Aortic smooth muscle cell (primary cell): Measurements from ENCODE around the gene ZNF689. TPM values are rescaled to one million over a fixed set of nuclear protein-coding genes. Genes with fewer than 3 reads are reported as not detected.

Experiments used
- total RNA-seq: library from RNA; depleted of rRNA; stranded (reverse); fragments of >200 nt; gene quantifications from 2 replicates; pipeline ENCODE4 v1.2.3, GENCODE V29; 2014

The ZNF689 gene
- total RNA-seq: 4.0 and 4.2 TPM in 2 replicates

GRCh38 chr16:30609926-30610839 is at the start of gene ZNF689:
ZNF689 (minus strand) TSS chr16:30610389; CDS start chr16:30610041, 348 bp downstream.

DNA sequence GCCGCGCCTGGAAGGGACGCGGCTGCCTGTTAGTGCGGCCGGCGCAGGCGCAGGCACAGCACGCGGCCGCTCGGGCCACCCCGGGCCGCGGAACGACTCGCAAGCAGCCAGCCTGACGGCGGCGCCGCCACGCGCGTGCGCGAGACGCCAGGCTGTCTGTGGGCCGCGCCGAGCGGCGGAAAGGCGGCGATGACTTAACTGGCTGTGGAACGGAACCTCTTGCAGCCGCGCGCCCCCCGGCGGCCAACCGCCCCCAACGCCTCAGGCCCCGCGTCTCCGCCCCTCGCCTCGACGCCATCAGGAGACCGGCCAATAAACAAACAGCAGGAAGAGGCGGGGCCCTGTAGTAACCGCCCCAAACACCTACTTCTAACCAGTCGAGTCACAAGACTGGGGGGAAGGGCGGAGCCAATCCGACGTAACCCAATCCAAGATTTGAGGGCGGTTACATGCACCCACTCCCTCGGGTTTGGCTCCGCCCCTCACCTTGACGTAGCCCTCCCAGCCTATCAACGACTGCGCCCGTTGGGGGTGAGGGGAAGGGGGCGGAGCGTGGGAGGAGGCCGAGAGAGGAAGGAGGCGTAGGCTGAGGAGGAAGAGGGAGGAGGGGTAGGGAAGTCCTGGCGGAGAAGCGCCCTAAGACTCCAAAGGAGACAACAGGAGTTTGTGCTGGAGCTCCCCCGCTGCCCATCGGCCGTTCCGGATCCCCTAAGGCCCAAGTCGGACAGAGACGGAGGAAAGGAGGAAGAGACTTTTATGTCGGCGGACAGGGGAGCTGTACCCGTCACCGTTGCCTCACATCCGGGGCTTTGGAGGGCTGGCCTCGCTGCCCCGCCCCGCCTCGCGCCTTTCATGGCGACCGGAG is 47.9 kb upstream of the ZNF689 start, which contains the start of gene FBRS:
Gene FBRS (plus strand): TSS at position 566 of the 865 bp plus-strand sequence. CDS start 1,088 bp downstream, outside the sequence.

DNA sequence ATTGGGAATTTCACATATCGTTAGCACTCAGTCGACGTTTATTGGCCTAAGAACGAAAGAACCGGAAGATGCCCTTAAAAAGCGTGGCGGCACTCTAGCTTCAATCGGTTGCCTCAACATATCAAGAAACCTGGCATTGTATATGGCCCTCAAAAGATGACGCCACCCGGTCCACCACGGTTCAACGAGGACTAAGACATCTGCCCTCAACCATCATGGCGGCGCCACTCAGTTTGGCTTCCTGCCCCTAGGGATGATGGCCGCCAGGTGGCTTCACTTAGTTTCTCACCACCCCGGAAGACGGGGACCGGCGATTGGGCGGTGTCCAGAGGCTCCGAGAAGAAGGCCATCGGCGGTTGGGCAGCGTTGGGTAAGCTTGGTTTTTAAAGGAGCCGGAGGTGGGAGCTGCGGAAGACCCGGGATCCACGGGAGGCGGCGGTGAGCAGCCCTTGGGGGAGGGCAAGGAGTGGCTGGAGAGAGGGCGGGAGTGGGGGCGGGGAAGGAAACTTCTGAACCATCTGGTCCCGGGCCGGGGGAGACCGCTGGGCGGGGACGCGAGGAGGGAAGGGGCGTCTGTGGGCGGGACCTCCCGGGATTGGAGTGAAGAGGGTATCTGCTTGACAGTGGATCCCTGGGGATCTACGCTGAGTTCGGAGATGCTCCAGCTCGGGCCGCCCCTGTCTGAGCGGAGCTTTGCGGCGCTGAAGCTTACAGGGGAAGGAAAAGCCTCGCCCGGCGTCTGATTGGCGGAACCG is 40.4 kb upstream of the ZNF689 start, which contains the start of gene PRR14:
Gene PRR14 (plus strand): TSS at position 592 of the 755 bp plus-strand sequence. CDS start 686 bp downstream, outside the sequence.

GRCh38 chr16:30585400-30586191 is 24.6 kb downstream of the ZNF689 start, which contains the start of gene ZNF785:
ZNF785 (minus strand) TSS chr16:30585697; CDS start chr16:30585611, 86 bp downstream.

DNA sequence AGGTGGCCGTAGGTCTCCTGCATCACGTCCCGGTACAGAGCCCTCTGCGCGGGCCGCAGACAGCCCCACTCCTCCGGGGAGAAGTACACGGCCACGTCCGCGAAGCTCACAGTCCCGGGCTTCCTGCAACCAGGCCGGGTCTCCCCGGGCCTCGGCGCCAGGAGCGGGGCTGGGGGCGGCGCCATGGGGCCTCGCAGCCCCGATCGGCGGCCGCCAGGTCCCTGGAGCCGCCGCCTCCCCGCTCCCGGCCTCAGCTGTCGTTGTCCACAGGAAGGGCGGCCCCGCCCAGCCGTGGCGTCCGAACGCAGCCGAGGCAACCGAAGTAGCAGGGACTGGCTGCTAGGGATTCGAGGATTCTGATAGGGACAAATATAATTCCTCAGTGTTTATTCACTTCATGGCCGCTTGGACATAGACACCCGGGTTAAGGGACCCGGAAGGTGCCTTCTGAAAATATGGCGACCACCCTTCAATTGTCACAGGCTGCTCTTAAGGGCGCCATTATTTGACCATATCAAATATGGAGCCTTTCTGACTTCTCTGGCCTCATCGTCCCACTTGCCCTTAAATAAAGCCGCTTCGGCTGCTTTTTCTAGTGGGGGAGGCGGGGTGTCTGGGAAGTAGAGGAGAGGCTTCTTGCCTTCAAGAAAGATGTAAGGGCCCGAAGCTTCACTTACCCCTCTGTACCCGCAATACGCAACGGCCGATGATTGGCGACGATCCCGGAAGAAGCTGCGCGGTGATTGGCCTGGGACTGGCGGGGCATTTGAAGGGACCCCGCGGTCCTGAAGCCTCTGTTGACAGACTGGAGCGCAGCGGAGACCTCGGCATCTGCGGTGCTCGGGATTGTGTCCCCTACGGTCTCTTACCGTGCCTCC is 38.5 kb downstream of the ZNF689 start, which contains the start of gene ZNF688:
Gene ZNF688 (minus strand): TSS at position 270 of the 878 bp plus-strand sequence. CDS start 85 bp downstream, at position 185.

DNA sequence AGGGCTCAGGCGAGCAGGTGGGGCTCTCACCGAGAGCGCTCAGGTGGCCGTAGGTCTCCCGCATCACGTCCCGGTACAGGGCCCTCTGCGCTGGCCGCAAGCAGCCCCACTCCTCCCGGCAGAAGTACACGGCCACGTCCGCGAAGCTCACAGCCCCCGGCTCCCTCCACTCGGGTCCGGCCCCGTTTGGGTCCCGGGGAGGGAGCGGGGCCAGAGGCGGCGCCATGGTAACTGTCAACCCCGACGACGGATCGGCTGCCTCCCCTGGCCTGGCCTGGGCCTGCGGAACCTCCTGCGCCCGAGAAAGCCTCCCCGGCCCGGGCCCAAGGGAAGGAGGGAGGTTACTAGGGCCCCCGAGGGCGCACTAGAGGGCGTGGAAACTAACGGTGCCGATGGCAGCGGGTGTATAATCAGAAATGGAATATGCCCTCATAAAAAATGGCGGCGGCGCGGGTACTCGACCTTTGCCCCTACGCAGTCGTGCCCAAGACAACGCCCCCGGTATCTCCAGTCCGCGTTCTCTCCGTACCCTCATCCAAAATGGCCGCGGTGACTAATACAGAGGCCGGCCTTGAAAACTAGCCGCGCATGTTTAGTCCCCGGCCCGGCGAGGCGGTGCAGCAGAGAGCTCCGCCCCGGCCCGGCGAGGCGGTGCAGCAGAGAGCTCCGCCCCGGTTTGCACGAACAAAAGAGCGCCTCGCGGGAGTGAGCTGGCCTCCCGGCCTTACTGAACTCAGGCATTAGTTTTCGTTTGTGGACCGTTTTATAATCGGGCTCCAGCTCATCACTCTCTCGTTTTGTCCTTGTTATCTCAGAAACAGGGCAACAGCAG is 52.0 kb downstream of the ZNF689 start, which contains the start of gene ZNF764:
Gene ZNF764 (minus strand): TSS at position 418 of the 832 bp plus-strand sequence. CDS start 192 bp downstream, at position 226.

Other genes with a start within 250 kb of the ZNF689 start
- 28.2 and 30.0 TPM in 2 replicates for gene TBC1D10B, start 239.9 kb downstream of the ZNF689 start, total RNA-seq
- 0.12 TPM in 1 of 2 replicates, not detected in the other for gene MYL11, start 235.6 kb downstream of the ZNF689 start, total RNA-seq
- gene SEPTIN1, start 227.8 kb downstream of the ZNF689 start, total RNA-seq: 0.06 and 0.13 TPM in 2 replicates
- gene ZNF48, start 215.0 kb downstream of the ZNF689 start, total RNA-seq: 5.5 and 5.8 TPM in 2 replicates
- 5.8 and 10.0 TPM in 2 replicates for gene ZNF771, start 202.8 kb downstream of the ZNF689 start, total RNA-seq
- 11.5 and 19.7 TPM in 2 replicates for gene DCTPP1, start 180.4 kb downstream of the ZNF689 start, total RNA-seq
- 9.4 and 11.2 TPM in 2 replicates for gene SEPHS2, start 164.5 kb downstream of the ZNF689 start, total RNA-seq
- gene ITGAL, start 137.6 kb downstream of the ZNF689 start, total RNA-seq: under 0.01 TPM in 2 replicates
- gene ZNF768, start 83.8 kb downstream of the ZNF689 start, total RNA-seq: 11.9 and 12.0 TPM in 2 replicates
- 8.0 and 9.1 TPM in 2 replicates for gene ZNF747, start 75.5 kb downstream of the ZNF689 start, total RNA-seq
- gene ZNF764, start 52.0 kb downstream of the ZNF689 start, total RNA-seq: 2.8 and 3.0 TPM in 2 replicates
- 10.4 and 17.3 TPM in 2 replicates for gene ZNF688, start 38.7 kb downstream of the ZNF689 start, total RNA-seq
- 5.9 and 7.2 TPM in 2 replicates for gene ZNF785, start 24.7 kb downstream of the ZNF689 start, total RNA-seq
- gene PRR14, start 40.6 kb upstream of the ZNF689 start, total RNA-seq: 6.2 and 6.8 TPM in 2 replicates
- gene FBRS, start 48.0 kb upstream of the ZNF689 start, total RNA-seq: 18.0 and 19.3 TPM in 2 replicates
- 20.9 and 24.3 TPM in 2 replicates for gene SRCAP, start 88.8 kb upstream of the ZNF689 start, total RNA-seq
- 14.5 and 16.9 TPM in 2 replicates for gene PHKG2, start 138.0 kb upstream of the ZNF689 start, total RNA-seq
- 2.7 and 2.9 TPM in 2 replicates for gene CFAP119, start 151.7 kb upstream of the ZNF689 start, total RNA-seq
- gene RNF40, start 151.9 kb upstream of the ZNF689 start, total RNA-seq: 62.4 and 68.3 TPM in 2 replicates
- gene ZNF629, start 176.8 kb upstream of the ZNF689 start, total RNA-seq: 8.6 and 8.7 TPM in 2 replicates